ENCODE data around the gene RAD1.

The RAD1 gene

GRCh38 chr5:34858790-34859189 is 56.5 kb downstream of the RAD1 start:
- H4K20me1 ChIP-seq (ENCODE audit: insufficient read depth, low read length), result no peaks in the 10 kb centered on the region
- no peak overlapping the region for H2AFZ ChIP-seq (ENCODE audit: low read length)
- H3K4me3 ChIP-seq (ENCODE audit: low read depth, low read length, poor library complexity, severe bottlenecking), result no peak overlapping the region
- no peaks in the 10 kb centered on the region for H3F3A ChIP-seq (ENCODE audit: insufficient read depth, low read length)
- H3K36me3 ChIP-seq (ENCODE audit: insufficient read depth, low read length), result no peaks in the 10 kb centered on the region
- no peaks in the 10 kb centered on the region for H3K9me3 ChIP-seq (ENCODE audit: low read length)
- H3K79me2 ChIP-seq (ENCODE audit: insufficient read depth, low read length), result no peaks in the 10 kb centered on the region
- no peak overlapping the region for H3K27ac ChIP-seq (ENCODE audit: low read depth, low read length, poor library complexity, severe bottlenecking)
- no peaks in the 10 kb centered on the region for H3K9me2 ChIP-seq (ENCODE audit: low read depth, low read length)
- H3K27me3 ChIP-seq (ENCODE audit: insufficient read depth, low read length), result 0 out of 2 replicates have a peak, but pooled peaks cover 4% of the 10 kb centered on the region
- no peak for TF ChIP-seq EZH2 (IDR thresholded peaks at IDR 0.05; ENCODE audit: borderline replicate concordance, low read length)
- no peak for TF ChIP-seq CTCF (IDR thresholded peaks at IDR 0.05; ENCODE audit: low read length)
- H3K4me1 ChIP-seq (ENCODE audit: insufficient read depth, low read length, severe bottlenecking), result no peaks in the 10 kb centered on the region
- no peak overlapping the region for H3K9ac ChIP-seq (ENCODE audit: low read length)
- H3K4me2 ChIP-seq (ENCODE audit: low read length), result no peak overlapping the region

- Histone ChIP-seq H3K4me2 (ENCODE audit: low read length) (no peak overlapping the region), H3K4me3 (ENCODE audit: low read depth, low read length, poor library complexity, severe bottlenecking) (no peak overlapping the region), H3F3A (ENCODE audit: insufficient read depth, low read length) (no peaks in the 10 kb centered on the region), H3K36me3 (ENCODE audit: insufficient read depth, low read length) (no peaks in the 10 kb centered on the region), H3K27ac (ENCODE audit: low read depth, low read length, poor library complexity, severe bottlenecking) (no peak overlapping the region), H2AFZ (ENCODE audit: low read length) (no peak overlapping the region), H3K9me2 (ENCODE audit: low read depth, low read length) (no peaks in the 10 kb centered on the region), H3K9me3 (ENCODE audit: low read length) (no peaks in the 10 kb centered on the region), H3K9ac (ENCODE audit: low read length) (no peak overlapping the region), H4K20me1 (ENCODE audit: insufficient read depth, low read length) (no peaks in the 10 kb centered on the region), H3K79me2 (ENCODE audit: insufficient read depth, low read length) (no peaks in the 10 kb centered on the region), H3K4me1 (ENCODE audit: insufficient read depth, low read length, severe bottlenecking) (no peaks in the 10 kb centered on the region), H3K27me3 (ENCODE audit: insufficient read depth, low read length) (0 out of 2 replicates have a peak, but pooled peaks cover 4% of the 10 kb centered on the region)
- no peak for TF ChIP-seq EZH2 (IDR thresholded peaks at IDR 0.05; ENCODE audit: borderline replicate concordance, low read length)
- no peak for TF ChIP-seq CTCF (IDR thresholded peaks at IDR 0.05; ENCODE audit: low read length)
Measured at GRCh38 chr5:34857894-34858293, 57.4 kb downstream of the RAD1 start.

DNA sequence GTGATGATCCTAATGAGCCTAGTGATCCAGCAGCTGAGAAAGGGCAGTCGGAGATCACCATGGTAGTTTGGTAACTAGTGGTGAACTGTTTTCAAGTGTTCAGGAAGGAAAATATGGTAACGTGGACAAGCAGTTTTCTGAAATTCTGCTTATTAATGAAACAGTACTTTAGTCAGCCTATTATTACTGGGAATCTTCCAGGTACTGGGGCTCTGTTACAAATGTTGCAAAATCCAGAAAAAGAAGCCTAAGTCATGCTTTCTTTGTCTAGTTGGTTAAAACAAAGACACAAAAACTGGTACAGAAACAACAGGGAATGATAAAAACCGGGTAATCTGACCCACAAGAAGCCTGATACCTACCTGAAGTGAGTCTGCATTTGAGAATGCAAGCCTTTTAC is 58.1 kb downstream of the RAD1 start:
- no peaks in the 10 kb centered on the region for H4K20me1 ChIP-seq (ENCODE audit: insufficient read depth, low read length)

More for the DNA sequence above, 58.1 kb downstream of the RAD1 start:
- Histone ChIP-seq H2AFZ (ENCODE audit: low read length) (no peak overlapping the region), H3K4me2 (ENCODE audit: low read length) (no peak overlapping the region), H3K9me3 (ENCODE audit: low read length) (no peaks in the 10 kb centered on the region), H3K79me2 (ENCODE audit: insufficient read depth, low read length) (no peaks in the 10 kb centered on the region), H3K27me3 (ENCODE audit: insufficient read depth, low read length) (0 out of 2 replicates have a peak, but pooled peaks cover 4% of the 10 kb centered on the region), H3K36me3 (ENCODE audit: insufficient read depth, low read length) (no peaks in the 10 kb centered on the region), H3K9me2 (ENCODE audit: low read depth, low read length) (no peaks in the 10 kb centered on the region), H3K4me3 (ENCODE audit: low read depth, low read length, poor library complexity, severe bottlenecking) (no peak overlapping the region), H3K9ac (ENCODE audit: low read length) (no peak overlapping the region), H3K27ac (ENCODE audit: low read depth, low read length, poor library complexity, severe bottlenecking) (no peak overlapping the region), H3K4me1 (ENCODE audit: insufficient read depth, low read length, severe bottlenecking) (no peaks in the 10 kb centered on the region), H3F3A (ENCODE audit: insufficient read depth, low read length) (no peaks in the 10 kb centered on the region)
- TF ChIP-seq EZH2 (IDR thresholded peaks at IDR 0.05; ENCODE audit: borderline replicate concordance, low read length) (no peak), CTCF (IDR thresholded peaks at IDR 0.05; ENCODE audit: low read length) (no peak)

Data from OCI-LY1 (cell line).